ENCODE data around the gene FCN2.

DNA sequence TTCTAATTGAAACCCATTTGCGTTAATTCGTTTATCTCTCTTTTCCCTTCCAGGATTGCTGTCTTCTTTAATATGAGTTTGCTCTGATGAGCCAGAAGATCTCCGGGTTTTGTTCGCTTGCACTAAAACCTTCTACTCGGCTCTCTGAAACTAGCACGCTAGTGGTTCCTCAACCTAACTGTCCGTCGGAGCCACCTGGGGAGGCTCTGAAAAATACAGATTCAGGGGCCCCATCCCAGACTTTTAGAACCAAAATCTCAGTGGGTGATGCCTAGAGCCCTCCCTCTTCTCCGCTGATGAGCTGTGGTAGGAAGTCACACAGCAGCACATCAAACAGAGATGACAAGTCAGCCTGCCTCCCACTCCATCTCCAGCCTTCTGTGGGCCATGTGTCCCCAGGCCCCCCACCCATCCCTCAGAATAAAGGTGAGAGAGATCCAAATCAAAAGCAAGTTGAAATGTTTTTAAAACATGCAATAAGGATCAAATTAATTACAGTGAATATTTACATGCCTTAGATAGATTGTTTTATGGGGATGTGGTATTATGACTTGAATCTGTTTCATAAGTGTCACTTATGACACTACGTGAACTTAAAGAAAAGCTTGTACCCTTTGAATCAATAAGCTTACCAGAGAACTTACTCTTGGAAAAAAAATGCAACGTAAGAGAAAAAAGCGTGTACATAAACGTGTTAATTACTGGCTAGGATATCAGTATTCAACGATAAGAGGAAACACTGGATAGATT, 16.4 kb downstream of the FCN2 start:
- TF ChIP-seq, protein P1, sequence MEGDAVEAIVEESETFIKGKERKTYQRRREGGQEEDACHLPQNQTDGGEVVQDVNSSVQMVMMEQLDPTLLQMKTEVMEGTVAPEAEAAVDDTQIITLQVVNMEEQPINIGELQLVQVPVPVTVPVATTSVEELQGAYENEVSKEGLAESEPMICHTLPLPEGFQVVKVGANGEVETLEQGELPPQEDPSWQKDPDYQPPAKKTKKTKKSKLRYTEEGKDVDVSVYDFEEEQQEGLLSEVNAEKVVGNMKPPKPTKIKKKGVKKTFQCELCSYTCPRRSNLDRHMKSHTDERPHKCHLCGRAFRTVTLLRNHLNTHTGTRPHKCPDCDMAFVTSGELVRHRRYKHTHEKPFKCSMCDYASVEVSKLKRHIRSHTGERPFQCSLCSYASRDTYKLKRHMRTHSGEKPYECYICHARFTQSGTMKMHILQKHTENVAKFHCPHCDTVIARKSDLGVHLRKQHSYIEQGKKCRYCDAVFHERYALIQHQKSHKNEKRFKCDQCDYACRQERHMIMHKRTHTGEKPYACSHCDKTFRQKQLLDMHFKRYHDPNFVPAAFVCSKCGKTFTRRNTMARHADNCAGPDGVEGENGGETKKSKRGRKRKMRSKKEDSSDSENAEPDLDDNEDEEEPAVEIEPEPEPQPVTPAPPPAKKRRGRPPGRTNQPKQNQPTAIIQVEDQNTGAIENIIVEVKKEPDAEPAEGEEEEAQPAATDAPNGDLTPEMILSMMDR (IDR thresholded peaks at IDR 0.05): no peak
- TF ChIP-seq POLR2A (IDR thresholded peaks at IDR 0.05): no peak

All from esophagus squamous epithelium (tissue), 4 donors.